DND-41 (cell line): ENCODE data around the gene TCERG1L.

Source experiments
- ATAC-seq: fragments of 200-7000 bp; cut with Tn5 transposase; 3 replicates; pipeline ENCODE4 v1.9.1; 2021; ENCODE audit warnings: low read depth; ENCODE audit not compliant: insufficient read depth
- DNase-seq: peaks from one replicate; pipeline ENCODE4 v3.0.0-alpha.2; 2020
- H2AFZ ChIP-seq: 2 replicates; pipeline ENCODE4 v1.6.0; 2012; ENCODE audit warnings: low read depth, low read length
- H3K27ac ChIP-seq: 2 replicates; pipeline ENCODE4 v1.5.1; 2012; ENCODE audit warnings: low read length, inconsistent platforms
- H3K27me3 ChIP-seq: fragments of 200-600 bp; sonication (generic); 2 replicates; pipeline ENCODE4 v1.6.0; 2012; ENCODE audit warnings: low read length, mild to moderate bottlenecking, inconsistent platforms; ENCODE audit not compliant: insufficient read depth, poor library complexity
- H3K36me3 ChIP-seq: 2 replicates; pipeline ENCODE4 v1.5.1; 2012; ENCODE audit warnings: low read length, inconsistent platforms; ENCODE audit not compliant: insufficient read depth
- H3K4me1 ChIP-seq: 2 replicates; pipeline ENCODE4 v1.5.1; 2012; ENCODE audit warnings: mild to moderate bottlenecking, low read length; ENCODE audit not compliant: insufficient read depth
- H3K4me2 ChIP-seq: 2 replicates; pipeline ENCODE4 v1.6.0; 2012; ENCODE audit warnings: mild to moderate bottlenecking, moderate library complexity, low read length, inconsistent platforms; ENCODE audit not compliant: insufficient read depth
- H3K4me3 ChIP-seq, 2 experiments: fragments of 200-600 bp in 1 of 2; shearing (Covaris generic) in 1 of 2; 2 replicates each; pipeline ENCODE4 v1.5.1; 2012 to 2016; ENCODE audit warnings: inconsistent platforms in 2 of 2, low read length in 2 of 2, mild to moderate bottlenecking in 2 of 2, low read depth in 1 of 2, moderate library complexity in 1 of 2
- H3K79me2 ChIP-seq: 2 replicates; pipeline ENCODE4 v1.6.0; 2012; ENCODE audit warnings: low read length, inconsistent platforms; ENCODE audit not compliant: insufficient read depth
- H3K9ac ChIP-seq: 2 replicates; pipeline ENCODE4 v1.6.0; 2012; ENCODE audit warnings: low read depth, mild to moderate bottlenecking, inconsistent platforms, low read length, moderate library complexity
- H3K9me3 ChIP-seq: 2 replicates; pipeline ENCODE4 v1.5.1; 2012; ENCODE audit warnings: low read length, moderate library complexity, mild to moderate bottlenecking, inconsistent platforms; ENCODE audit not compliant: insufficient read depth, severe bottlenecking
- H4K20me1 ChIP-seq: 2 replicates; pipeline ENCODE4 v1.6.0; 2012; ENCODE audit warnings: low read length; ENCODE audit not compliant: insufficient read depth
- EZH2 ChIP-seq: IDR thresholded peaks from 3 replicates; pipeline ENCODE4 v1.6.1; 2012; ENCODE audit warnings: borderline replicate concordance, low read depth, mild to moderate bottlenecking, moderate library complexity, low read length, inconsistent platforms; ENCODE audit not compliant: severe bottlenecking
- TF ChIP-seq, protein P1 (sequence below): IDR thresholded peaks from 2 replicates; pipeline ENCODE4 v1.5.1; 2012; ENCODE audit warnings: borderline replicate concordance, low read length, moderate library complexity, mild to moderate bottlenecking; ENCODE audit not compliant: poor library complexity, severe bottlenecking; ENCODE audit errors: extremely low read depth

The TCERG1L gene

DNA sequence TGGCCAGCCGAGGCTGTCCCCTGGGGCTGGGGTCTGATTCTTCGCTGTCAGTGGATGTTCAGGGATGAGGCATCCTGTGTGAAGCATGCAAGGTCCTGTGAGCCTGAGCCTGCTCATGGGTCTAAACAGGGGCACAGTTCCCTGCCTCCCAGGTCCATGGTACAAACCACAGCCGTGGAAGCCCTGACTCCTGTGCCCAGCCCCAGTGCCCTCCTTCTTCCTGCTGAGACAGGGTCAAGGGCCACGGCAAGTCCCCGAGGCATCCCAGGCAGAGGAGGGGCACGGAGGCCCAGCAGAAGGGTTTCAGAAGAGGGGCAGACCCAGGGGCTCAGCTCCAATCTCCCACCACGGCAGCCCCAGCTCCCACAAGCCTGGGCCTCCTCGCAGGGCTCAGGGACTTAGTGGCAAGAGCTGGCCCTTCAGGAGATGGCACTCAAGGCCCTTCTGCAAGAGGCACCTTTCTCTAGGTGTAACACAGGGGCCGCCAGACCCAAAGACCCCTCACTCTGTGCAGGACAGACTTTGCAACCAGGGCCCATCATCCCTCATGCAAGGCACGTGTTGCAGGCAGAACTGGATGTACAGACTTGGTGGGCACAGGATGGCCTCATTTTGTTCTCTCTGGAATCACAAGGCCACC lies 248.8 kb downstream of the TCERG1L start:
- H3K36me3 ChIP-seq, result no peaks in the 10 kb centered on the region
- ATAC-seq, result no peak

DNA sequence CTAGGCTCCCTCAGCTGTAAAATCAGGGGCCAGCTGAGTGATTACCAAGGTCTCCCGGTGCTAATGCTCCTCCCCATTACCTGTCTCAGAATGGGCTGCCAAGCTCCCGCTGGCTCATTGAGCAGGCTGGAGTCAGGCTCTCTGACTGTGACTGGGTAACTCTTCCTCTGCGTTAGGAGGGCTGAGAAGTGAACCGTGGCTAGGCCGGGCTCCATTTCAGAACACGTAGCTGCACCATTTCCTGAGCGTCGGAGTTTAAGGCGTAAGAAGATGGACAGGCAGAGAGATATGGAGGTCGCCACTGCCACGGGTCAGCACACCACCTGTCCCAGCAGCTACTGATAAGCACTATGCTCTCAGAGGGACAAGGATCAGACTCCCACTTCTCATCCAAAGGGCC lies 250.3 kb downstream of the TCERG1L start:
- H3K9ac ChIP-seq, result no peak overlapping the region
- H2AFZ ChIP-seq, result no peak overlapping the region
- TF ChIP-seq, protein P1, sequence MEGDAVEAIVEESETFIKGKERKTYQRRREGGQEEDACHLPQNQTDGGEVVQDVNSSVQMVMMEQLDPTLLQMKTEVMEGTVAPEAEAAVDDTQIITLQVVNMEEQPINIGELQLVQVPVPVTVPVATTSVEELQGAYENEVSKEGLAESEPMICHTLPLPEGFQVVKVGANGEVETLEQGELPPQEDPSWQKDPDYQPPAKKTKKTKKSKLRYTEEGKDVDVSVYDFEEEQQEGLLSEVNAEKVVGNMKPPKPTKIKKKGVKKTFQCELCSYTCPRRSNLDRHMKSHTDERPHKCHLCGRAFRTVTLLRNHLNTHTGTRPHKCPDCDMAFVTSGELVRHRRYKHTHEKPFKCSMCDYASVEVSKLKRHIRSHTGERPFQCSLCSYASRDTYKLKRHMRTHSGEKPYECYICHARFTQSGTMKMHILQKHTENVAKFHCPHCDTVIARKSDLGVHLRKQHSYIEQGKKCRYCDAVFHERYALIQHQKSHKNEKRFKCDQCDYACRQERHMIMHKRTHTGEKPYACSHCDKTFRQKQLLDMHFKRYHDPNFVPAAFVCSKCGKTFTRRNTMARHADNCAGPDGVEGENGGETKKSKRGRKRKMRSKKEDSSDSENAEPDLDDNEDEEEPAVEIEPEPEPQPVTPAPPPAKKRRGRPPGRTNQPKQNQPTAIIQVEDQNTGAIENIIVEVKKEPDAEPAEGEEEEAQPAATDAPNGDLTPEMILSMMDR, result no peak
- TF ChIP-seq EZH2, result no peak
- no peaks in the 10 kb centered on the region for H3K4me1 ChIP-seq
- no peaks in the 10 kb centered on the region for H3K9me3 ChIP-seq
- no peak for DNase-seq
- no peaks in the 10 kb centered on the region for H3K27me3 ChIP-seq
- H3K4me2 ChIP-seq, result no peak overlapping the region
- no peak overlapping the region for H3K4me3 ChIP-seq
- no peaks in the 10 kb centered on the region for H4K20me1 ChIP-seq
- H3K27ac ChIP-seq, result no peak overlapping the region
- no peaks in the 10 kb centered on the region for H3K79me2 ChIP-seq
- no peak for ATAC-seq
- no peaks in the 10 kb centered on the region for H3K36me3 ChIP-seq

More for the DNA sequence above, 248.8 kb downstream of the TCERG1L start:
- Histone ChIP-seq H3K4me1 (no peaks in the 10 kb centered on the region), H2AFZ (no peak overlapping the region), H3K4me2 (no peak overlapping the region), H3K4me3 (no peak overlapping the region), H4K20me1 (no peaks in the 10 kb centered on the region), H3K27me3 (no peaks in the 10 kb centered on the region), H3K79me2 (no peaks in the 10 kb centered on the region), H3K27ac (no peak overlapping the region), H3K9ac (no peak overlapping the region), H3K9me3 (no peaks in the 10 kb centered on the region)
- no peak for TF ChIP-seq EZH2
- DNase-seq, result no peak

- no peak for ATAC-seq
- H3K27me3 ChIP-seq, result no peaks in the 10 kb centered on the region
- H3K9me3 ChIP-seq, result no peaks in the 10 kb centered on the region
- no peak for TF ChIP-seq EZH2
- TF ChIP-seq, protein P1, result no peak
- DNase-seq, result no peak
- no peaks in the 10 kb centered on the region for H3K36me3 ChIP-seq
- no peaks in the 10 kb centered on the region for H4K20me1 ChIP-seq
- H2AFZ ChIP-seq, result no peak overlapping the region
- H3K4me3 ChIP-seq, result no peak overlapping the region
- no peak overlapping the region for H3K9ac ChIP-seq
- no peaks in the 10 kb centered on the region for H3K79me2 ChIP-seq
- no peaks in the 10 kb centered on the region for H3K4me1 ChIP-seq
- H3K27ac ChIP-seq, result no peak overlapping the region
- H3K4me2 ChIP-seq, result no peak overlapping the region
Measured at GRCh38 chr10:131059881-131060280, 251.6 kb downstream of the TCERG1L start.

DNA sequence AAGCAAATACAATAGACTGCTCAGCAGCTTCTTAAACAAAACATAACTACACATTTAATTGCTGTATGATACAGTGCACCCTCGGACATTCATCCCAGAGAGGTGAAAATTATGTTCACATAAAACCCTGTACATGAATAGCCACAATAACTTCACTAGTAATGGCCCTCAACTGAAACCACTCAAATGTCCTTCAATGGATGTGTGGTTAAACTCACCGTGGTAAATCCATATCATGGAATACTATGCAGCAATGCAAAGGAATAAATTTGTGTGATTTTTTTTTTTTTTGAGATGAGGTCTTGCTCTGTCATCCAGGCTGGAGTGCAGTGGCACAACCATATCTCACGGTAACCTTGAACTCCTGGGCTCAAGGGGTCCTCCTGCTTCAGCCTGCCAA lies 252.7 kb downstream of the TCERG1L start:
- TF ChIP-seq, protein P1, result no peak
- TF ChIP-seq EZH2, result no peak

More for the DNA sequence above, 252.7 kb downstream of the TCERG1L start:
- Histone ChIP-seq H3K4me2 (no peak overlapping the region), H3K4me1 (no peaks in the 10 kb centered on the region), H3K27ac (no peak overlapping the region), H3K27me3 (no peaks in the 10 kb centered on the region), H3K79me2 (no peaks in the 10 kb centered on the region), H3K36me3 (no peaks in the 10 kb centered on the region), H3K4me3 (no peak overlapping the region), H3K9ac (no peak overlapping the region), H3K9me3 (no peaks in the 10 kb centered on the region), H4K20me1 (no peaks in the 10 kb centered on the region), H2AFZ (no peak overlapping the region)
- DNase-seq, result no peak
- no peak for ATAC-seq
